Measurements from ENCODE around the gene RNU6-8.

RNU6-8 gene

DNA sequence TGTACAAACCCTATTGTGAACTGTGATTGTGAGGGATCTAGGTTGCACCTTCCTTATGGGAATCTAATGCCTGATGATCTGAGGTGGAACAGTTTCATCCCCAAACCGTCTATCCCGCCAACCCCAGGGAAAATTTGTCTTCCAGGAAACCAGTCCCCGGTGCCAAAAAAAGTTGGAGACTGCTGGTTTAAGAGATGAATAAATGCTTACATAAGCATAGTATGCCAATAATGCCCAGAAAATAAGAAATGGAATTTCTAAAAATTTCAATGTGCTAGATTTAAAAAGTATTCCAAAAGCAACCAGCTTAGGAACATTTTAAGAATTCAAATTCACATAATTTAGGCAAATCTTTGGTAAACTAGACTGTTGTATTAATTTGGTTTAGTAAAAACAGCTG lies 5.4 kb upstream of the RNU6-8 start:
- Histone ChIP-seq H3K4me1 (ENCODE audit: control insufficient read depth, insufficient read depth, low read length) (peaks cover 15% of the 10 kb centered on the region; the same call in 1 of the 2 replicates), H3K4me3 (ENCODE audit: low read depth, low read length) (no peak overlapping the region), H3K36me3 (ENCODE audit: control insufficient read depth in 2 of 2, insufficient read depth in 1 of 2, low read length in 2 of 2) (no peaks in the 10 kb centered on the region), H3K9me3 (ENCODE audit: control insufficient read depth, insufficient read depth, low read depth, low read length) (no peaks in the 10 kb centered on the region), H3K27ac (ENCODE audit: extremely low read depth, low read depth, low read length) (no peak overlapping the region)
- ChIA-PET CTCF (interaction anchor here (0.6 to 1.0 kb wide), 3 partner anchors 43 to 795 kb away, joined by 3 read pairs; no protein-coding TSS in a partner anchor), POLR2A (no interaction called here)
- TF ChIP-seq GLIS1 (tag by site-specific recombination; IDR thresholded peaks at IDR 0.05) (no peak), ZNF560 (tag by site-specific recombination; IDR thresholded peaks at IDR 0.05; ENCODE audit: borderline replicate concordance) (no peak), EGR2 (tag by site-specific recombination; IDR thresholded peaks at IDR 0.05; ENCODE audit: low read depth) (no peak), ZNF112 (tag by site-specific recombination; IDR thresholded peaks at IDR 0.05) (no peak), ZNF175 (tag by site-specific recombination; IDR thresholded peaks at IDR 0.05) (no peak), OSR2 (tag by site-specific recombination; IDR thresholded peaks at IDR 0.05) (no peak), ZSCAN16 (tag by site-specific recombination; IDR thresholded peaks at IDR 0.05) (no peak), ZSCAN23 (tag by site-specific recombination; IDR thresholded peaks at IDR 0.05) (no peak), ZNF174 (tag by site-specific recombination; IDR thresholded peaks at IDR 0.05) (no peak), ZNF2 (tag by site-specific recombination; IDR thresholded peaks at IDR 0.05) (no peak), ZNF837 (tag by site-specific recombination; IDR thresholded peaks at IDR 0.05) (no peak)
- TF ChIP-seq, protein P1, sequence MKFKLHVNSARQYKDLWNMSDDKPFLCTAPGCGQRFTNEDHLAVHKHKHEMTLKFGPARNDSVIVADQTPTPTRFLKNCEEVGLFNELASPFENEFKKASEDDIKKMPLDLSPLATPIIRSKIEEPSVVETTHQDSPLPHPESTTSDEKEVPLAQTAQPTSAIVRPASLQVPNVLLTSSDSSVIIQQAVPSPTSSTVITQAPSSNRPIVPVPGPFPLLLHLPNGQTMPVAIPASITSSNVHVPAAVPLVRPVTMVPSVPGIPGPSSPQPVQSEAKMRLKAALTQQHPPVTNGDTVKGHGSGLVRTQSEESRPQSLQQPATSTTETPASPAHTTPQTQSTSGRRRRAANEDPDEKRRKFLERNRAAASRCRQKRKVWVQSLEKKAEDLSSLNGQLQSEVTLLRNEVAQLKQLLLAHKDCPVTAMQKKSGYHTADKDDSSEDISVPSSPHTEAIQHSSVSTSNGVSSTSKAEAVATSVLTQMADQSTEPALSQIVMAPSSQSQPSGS (tag by site-specific recombination; IDR thresholded peaks at IDR 0.05; ENCODE audit: low read depth): no peak
- TF ChIP-seq, protein P2, sequence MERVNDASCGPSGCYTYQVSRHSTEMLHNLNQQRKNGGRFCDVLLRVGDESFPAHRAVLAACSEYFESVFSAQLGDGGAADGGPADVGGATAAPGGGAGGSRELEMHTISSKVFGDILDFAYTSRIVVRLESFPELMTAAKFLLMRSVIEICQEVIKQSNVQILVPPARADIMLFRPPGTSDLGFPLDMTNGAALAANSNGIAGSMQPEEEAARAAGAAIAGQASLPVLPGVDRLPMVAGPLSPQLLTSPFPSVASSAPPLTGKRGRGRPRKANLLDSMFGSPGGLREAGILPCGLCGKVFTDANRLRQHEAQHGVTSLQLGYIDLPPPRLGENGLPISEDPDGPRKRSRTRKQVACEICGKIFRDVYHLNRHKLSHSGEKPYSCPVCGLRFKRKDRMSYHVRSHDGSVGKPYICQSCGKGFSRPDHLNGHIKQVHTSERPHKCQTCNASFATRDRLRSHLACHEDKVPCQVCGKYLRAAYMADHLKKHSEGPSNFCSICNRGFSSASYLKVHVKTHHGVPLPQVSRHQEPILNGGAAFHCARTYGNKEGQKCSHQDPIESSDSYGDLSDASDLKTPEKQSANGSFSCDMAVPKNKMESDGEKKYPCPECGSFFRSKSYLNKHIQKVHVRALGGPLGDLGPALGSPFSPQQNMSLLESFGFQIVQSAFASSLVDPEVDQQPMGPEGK (tag by site-specific recombination; IDR thresholded peaks at IDR 0.05): no peak

DNA sequence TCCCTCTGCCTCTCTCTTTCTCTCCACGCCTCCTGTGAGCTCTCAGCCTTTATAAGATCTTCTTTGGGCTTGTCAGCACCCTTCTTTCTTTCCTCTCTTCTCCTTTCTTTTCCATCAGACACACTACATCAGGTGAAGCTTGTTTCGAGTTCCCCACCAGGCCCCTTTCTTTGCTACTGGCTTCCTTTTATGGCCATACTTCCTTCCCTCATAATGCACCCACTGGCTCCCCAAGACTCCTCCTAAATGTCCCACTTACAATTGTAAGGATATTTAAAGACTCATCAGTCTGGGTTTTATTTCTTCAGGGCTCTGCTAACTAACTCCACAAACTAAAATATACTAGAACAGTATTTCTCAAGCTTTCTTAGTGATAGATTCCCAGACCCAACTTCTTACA lies 3.5 kb upstream of the RNU6-8 start:
- H3K4me1 ChIP-seq (ENCODE audit: control insufficient read depth, insufficient read depth, low read length): peaks cover 21% of the 10 kb centered on the region
- no peak overlapping the region; the same call in 1 of the 2 replicates for H3K27ac ChIP-seq (ENCODE audit: extremely low read depth, low read depth, low read length)
- CTCF ChIA-PET: interaction anchor here (0.6 to 0.7 kb wide), 2 partner anchors 37 to 58 kb away, joined by 3 read pairs; no protein-coding TSS in a partner anchor
- no peaks in the 10 kb centered on the region for H3K36me3 ChIP-seq (ENCODE audit: control insufficient read depth in 2 of 2, insufficient read depth in 1 of 2, low read length in 2 of 2)
- TF ChIP-seq, protein P3, sequence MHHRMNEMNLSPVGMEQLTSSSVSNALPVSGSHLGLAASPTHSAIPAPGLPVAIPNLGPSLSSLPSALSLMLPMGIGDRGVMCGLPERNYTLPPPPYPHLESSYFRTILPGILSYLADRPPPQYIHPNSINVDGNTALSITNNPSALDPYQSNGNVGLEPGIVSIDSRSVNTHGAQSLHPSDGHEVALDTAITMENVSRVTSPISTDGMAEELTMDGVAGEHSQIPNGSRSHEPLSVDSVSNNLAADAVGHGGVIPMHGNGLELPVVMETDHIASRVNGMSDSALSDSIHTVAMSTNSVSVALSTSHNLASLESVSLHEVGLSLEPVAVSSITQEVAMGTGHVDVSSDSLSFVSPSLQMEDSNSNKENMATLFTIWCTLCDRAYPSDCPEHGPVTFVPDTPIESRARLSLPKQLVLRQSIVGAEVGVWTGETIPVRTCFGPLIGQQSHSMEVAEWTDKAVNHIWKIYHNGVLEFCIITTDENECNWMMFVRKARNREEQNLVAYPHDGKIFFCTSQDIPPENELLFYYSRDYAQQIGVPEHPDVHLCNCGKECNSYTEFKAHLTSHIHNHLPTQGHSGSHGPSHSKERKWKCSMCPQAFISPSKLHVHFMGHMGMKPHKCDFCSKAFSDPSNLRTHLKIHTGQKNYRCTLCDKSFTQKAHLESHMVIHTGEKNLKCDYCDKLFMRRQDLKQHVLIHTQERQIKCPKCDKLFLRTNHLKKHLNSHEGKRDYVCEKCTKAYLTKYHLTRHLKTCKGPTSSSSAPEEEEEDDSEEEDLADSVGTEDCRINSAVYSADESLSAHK (tag by site-specific recombination; IDR thresholded peaks at IDR 0.05): 0 out of 2 replicates have a peak, but pooled peaks have one; percentile 9
- peak; percentile 18; the same call in 1 of the 2 replicates for TF ChIP-seq ZNF10 (tag by site-specific recombination; IDR thresholded peaks at IDR 0.05)
- TF ChIP-seq ZNF785 (tag by site-specific recombination; IDR thresholded peaks at IDR 0.05): no peak
- TF ChIP-seq ZNF707 (tag by site-specific recombination; IDR thresholded peaks at IDR 0.05): no peak
- TF ChIP-seq ZNF548 (tag by site-specific recombination; IDR thresholded peaks at IDR 0.05): no peak
- no peak overlapping the region for H3K4me3 ChIP-seq (ENCODE audit: low read depth, low read length)
- POLR2A ChIA-PET: interaction anchor here (1.2 kb wide), 1 partner anchor 130 kb away, joined by 3 read pairs; the partner anchor contains the start of gene ARHGAP5
- no peaks in the 10 kb centered on the region for H3K9me3 ChIP-seq (ENCODE audit: control insufficient read depth, insufficient read depth, low read depth, low read length)

Measured in HEK293 (cell line).